GM12878 (cell line): ENCODE measurements around the gene CTSE. TPM values are rescaled to one million over a fixed set of nuclear protein-coding genes. Genes with fewer than 3 reads are reported as not detected.

Source experiments
- BHLHE40 ChIP-seq, 2 experiments: fragments of 450-650 bp in 1 of 2; IDR thresholded peaks; 2 replicates each; pipeline ENCODE4 v1.6.1; 2011 to 2017; ENCODE audit warnings: low read depth in 2 of 2, borderline replicate concordance in 1 of 2, improper control_type of control experiment in 1 of 2, low read length in 1 of 2, mild to moderate bottlenecking in 1 of 2
- BMI1 ChIP-seq: fragments of 450-650 bp; IDR thresholded peaks from 2 replicates; pipeline ENCODE4 v1.6.1; 2016; ENCODE audit warnings: mild to moderate bottlenecking, moderate library complexity, borderline replicate concordance
- CBX3 ChIP-seq: fragments of 200-600 bp; sonication (generic); IDR thresholded peaks from 2 replicates; pipeline ENCODE4 v1.6.1; 2016; ENCODE audit warnings: low read depth, borderline replicate concordance
- EZH2 ChIP-seq: IDR thresholded peaks from 2 replicates; pipeline ENCODE4 v1.6.1; 2012; ENCODE audit warnings: low read depth, mild to moderate bottlenecking, control low read depth, inconsistent platforms, low read length, borderline replicate concordance; ENCODE audit not compliant: control insufficient read depth
- GATAD2B ChIP-seq: fragments of 450-650 bp; conservative IDR thresholded peaks from 2 replicates; pipeline ENCODE4 v1.6.1; 2017; ENCODE audit warnings: low read depth, mild to moderate bottlenecking, moderate library complexity
- HDAC6 ChIP-seq: fragments of 200-600 bp; sonication (generic); IDR thresholded peaks from one replicate; pipeline ENCODE4 v1.8.0; 2017; ENCODE audit warnings: antibody characterized with exemption; ENCODE audit not compliant: unreplicated experiment
- MTA3 ChIP-seq: IDR thresholded peaks from 2 replicates; pipeline ENCODE4 v1.6.1; 2012; ENCODE audit warnings: low read length, inconsistent platforms, borderline replicate concordance
- NR2C1 ChIP-seq: fragments of 450-650 bp; IDR thresholded peaks from 2 replicates; pipeline ENCODE4 v1.6.1; 2017; ENCODE audit warnings: antibody characterized with exemption, mild to moderate bottlenecking, moderate library complexity
- PML ChIP-seq: IDR thresholded peaks from 2 replicates; pipeline ENCODE4 v1.6.1; 2012; ENCODE audit warnings: low read length, inconsistent platforms
- RBBP5 ChIP-seq: fragments of 200-600 bp; sonication (generic); conservative IDR thresholded peaks from 2 replicates; pipeline ENCODE4 v1.6.1; 2016
- RELA ChIP-seq: fragments of 450-650 bp; IDR thresholded peaks from 2 replicates; pipeline ENCODE4 v1.8.0; 2014; ENCODE audit warnings: borderline replicate concordance; ENCODE audit not compliant: partially characterized antibody
- SMAD1 ChIP-seq: fragments of 450-650 bp; IDR thresholded peaks from 2 replicates; pipeline ENCODE4 v1.6.1; 2018; ENCODE audit warnings: mild to moderate bottlenecking, low read depth; ENCODE audit not compliant: partially characterized antibody
- STAT3 ChIP-seq: IDR thresholded peaks from 2 replicates; pipeline ENCODE4 v1.6.1; 2011; ENCODE audit warnings: low read depth, low read length, improper control_type of control experiment
- SUZ12 ChIP-seq: fragments of 200-600 bp; sonication (generic); IDR thresholded peaks from one replicate; pipeline ENCODE4 v1.6.1; 2018; ENCODE audit warnings: antibody characterized with exemption, mild to moderate bottlenecking; ENCODE audit not compliant: unreplicated experiment
- TCF12 ChIP-seq: IDR thresholded peaks from 2 replicates; pipeline ENCODE4 v1.6.1; 2011; ENCODE audit warnings: low read depth, mild to moderate bottlenecking, low read length
- TCF7 ChIP-seq: IDR thresholded peaks from 2 replicates; pipeline ENCODE4 v1.6.1; 2014; ENCODE audit warnings: antibody characterized with exemption, borderline replicate concordance
- ZNF207 ChIP-seq: fragments of 450-650 bp; IDR thresholded peaks from 2 replicates; pipeline ENCODE4 v1.6.1; 2014; ENCODE audit warnings: antibody characterized with exemption, mild to moderate bottlenecking, borderline replicate concordance
- ZSCAN29 ChIP-seq: fragments of 450-650 bp; IDR thresholded peaks from 2 replicates; pipeline ENCODE4 v1.6.1; 2017; ENCODE audit warnings: mild to moderate bottlenecking, moderate library complexity
- polyA plus RNA-seq, 11 experiments: library from polyadenylated mRNA; depleted of rRNA in 4 of 11; unstranded in 6 of 11; stranded (reverse) in 5 of 11; fragments of >200 nt; fragmentation: Nextera tagmentation in 4 of 11; fragmentation: Illumina TruSeq in 1 of 11; extraction: Ambion mirVana in 4 of 11; extraction: Trizol in 1 of 11; gene quantifications; 1 replicate in 1 of 11; 2 replicates in 10 of 11; pipeline versions ENCODE4 v1.2.1 to v1.2.3, GENCODE V29; 2011 to 2016; ENCODE audit warnings: inconsistent platforms in 2 of 11, missing spikeins in 2 of 11, low read depth in 1 of 11
- total RNA-seq, 4 experiments: library from RNA; depleted of rRNA in 3 of 4; stranded (reverse); fragments of >200 nt in 3 of 4; fragmentation: Illumina TruSeq in 1 of 4; extraction: Trizol in 1 of 4; gene quantifications; 2 replicates each; pipeline versions ENCODE4 v1.2.1 to v1.2.3, GENCODE V29; 2013 to 2021
- TF ChIP-seq, protein P1 (sequence below): fragments of 450-650 bp; IDR thresholded peaks from 2 replicates; pipeline ENCODE4 v1.6.1; 2017; ENCODE audit warnings: mild to moderate bottlenecking, low read depth, inconsistent platforms; ENCODE audit not compliant: poor library complexity, severe bottlenecking
- TF ChIP-seq, protein P2 (sequence below): IDR thresholded peaks from 2 replicates; pipeline ENCODE4 v1.6.1; 2011; ENCODE audit warnings: borderline replicate concordance, low read depth, mild to moderate bottlenecking, moderate library complexity, low read length; ENCODE audit not compliant: insufficient read depth, poor library complexity, severe bottlenecking
- TF ChIP-seq, protein P3 (sequence below): fragments of 450-650 bp; formaldehyde crosslinking; IDR thresholded peaks from 2 replicates; pipeline ENCODE4 v1.5.0; 2022; ENCODE audit warnings: mild to moderate bottlenecking, missing genetic modification characterization
- TF ChIP-seq, protein P4 (sequence below): fragments of 450-650 bp; IDR thresholded peaks from 2 replicates; pipeline ENCODE4 v1.6.1; 2018; ENCODE audit warnings: borderline replicate concordance, mild to moderate bottlenecking; ENCODE audit not compliant: partially characterized antibody

The CTSE gene
- total and polyA plus RNA-seq, 10 of the 15 experiments (the other 5 are each of a cell fraction or from before 2014, with no cell fraction given) = 0.26 TPM; not detected in 9

- TF ChIP-seq, protein P1, sequence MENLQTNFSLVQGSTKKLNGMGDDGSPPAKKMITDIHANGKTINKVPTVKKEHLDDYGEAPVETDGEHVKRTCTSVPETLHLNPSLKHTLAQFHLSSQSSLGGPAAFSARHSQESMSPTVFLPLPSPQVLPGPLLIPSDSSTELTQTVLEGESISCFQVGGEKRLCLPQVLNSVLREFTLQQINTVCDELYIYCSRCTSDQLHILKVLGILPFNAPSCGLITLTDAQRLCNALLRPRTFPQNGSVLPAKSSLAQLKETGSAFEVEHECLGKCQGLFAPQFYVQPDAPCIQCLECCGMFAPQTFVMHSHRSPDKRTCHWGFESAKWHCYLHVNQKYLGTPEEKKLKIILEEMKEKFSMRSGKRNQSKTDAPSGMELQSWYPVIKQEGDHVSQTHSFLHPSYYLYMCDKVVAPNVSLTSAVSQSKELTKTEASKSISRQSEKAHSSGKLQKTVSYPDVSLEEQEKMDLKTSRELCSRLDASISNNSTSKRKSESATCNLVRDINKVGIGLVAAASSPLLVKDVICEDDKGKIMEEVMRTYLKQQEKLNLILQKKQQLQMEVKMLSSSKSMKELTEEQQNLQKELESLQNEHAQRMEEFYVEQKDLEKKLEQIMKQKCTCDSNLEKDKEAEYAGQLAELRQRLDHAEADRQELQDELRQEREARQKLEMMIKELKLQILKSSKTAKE = peak; percentile 94
- TF ChIP-seq GATAD2B = no peak
- TF ChIP-seq STAT3 = 0 out of 2 replicates have a peak, but pooled peaks have one; percentile 84
- 0 out of 2 replicates have a peak, but pooled peaks have one; percentile 59 for TF ChIP-seq PML
- no peak for TF ChIP-seq RBBP5
- TF ChIP-seq ZSCAN29 = no peak
- TF ChIP-seq RELA = peak; percentile 29
- 0 out of 2 replicates have a peak, but pooled peaks have one; percentile 48 for TF ChIP-seq TCF12
- no peak for TF ChIP-seq HDAC6
- no peak for TF ChIP-seq EZH2
- no peak; the same call in 1 of the 2 replicates for TF ChIP-seq BMI1
- TF ChIP-seq, protein P2, sequence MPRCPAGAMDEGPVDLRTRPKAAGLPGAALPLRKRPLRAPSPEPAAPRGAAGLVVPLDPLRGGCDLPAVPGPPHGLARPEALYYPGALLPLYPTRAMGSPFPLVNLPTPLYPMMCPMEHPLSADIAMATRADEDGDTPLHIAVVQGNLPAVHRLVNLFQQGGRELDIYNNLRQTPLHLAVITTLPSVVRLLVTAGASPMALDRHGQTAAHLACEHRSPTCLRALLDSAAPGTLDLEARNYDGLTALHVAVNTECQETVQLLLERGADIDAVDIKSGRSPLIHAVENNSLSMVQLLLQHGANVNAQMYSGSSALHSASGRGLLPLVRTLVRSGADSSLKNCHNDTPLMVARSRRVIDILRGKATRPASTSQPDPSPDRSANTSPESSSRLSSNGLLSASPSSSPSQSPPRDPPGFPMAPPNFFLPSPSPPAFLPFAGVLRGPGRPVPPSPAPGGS = peak; percentile 88
- TF ChIP-seq NR2C1 = peak; percentile 49; the same call in 1 of the 2 replicates
- peak; percentile 72; the same call in 1 of the 2 replicates for TF ChIP-seq MTA3
- no peak for TF ChIP-seq ZNF207
- TF ChIP-seq, protein P3, sequence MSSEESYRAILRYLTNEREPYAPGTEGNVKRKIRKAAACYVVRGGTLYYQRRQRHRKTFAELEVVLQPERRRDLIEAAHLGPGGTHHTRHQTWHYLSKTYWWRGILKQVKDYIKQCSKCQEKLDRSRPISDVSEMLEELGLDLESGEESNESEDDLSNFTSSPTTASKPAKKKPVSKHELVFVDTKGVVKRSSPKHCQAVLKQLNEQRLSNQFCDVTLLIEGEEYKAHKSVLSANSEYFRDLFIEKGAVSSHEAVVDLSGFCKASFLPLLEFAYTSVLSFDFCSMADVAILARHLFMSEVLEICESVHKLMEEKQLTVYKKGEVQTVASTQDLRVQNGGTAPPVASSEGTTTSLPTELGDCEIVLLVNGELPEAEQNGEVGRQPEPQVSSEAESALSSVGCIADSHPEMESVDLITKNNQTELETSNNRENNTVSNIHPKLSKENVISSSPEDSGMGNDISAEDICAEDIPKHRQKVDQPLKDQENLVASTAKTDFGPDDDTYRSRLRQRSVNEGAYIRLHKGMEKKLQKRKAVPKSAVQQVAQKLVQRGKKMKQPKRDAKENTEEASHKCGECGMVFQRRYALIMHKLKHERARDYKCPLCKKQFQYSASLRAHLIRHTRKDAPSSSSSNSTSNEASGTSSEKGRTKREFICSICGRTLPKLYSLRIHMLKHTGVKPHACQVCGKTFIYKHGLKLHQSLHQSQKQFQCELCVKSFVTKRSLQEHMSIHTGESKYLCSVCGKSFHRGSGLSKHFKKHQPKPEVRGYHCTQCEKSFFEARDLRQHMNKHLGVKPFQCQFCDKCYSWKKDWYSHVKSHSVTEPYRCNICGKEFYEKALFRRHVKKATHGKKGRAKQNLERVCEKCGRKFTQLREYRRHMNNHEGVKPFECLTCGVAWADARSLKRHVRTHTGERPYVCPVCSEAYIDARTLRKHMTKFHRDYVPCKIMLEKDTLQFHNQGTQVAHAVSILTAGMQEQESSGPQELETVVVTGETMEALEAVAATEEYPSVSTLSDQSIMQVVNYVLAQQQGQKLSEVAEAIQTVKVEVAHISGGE (CRISPR knock-in tag) = no peak
- TF ChIP-seq, protein P4, sequence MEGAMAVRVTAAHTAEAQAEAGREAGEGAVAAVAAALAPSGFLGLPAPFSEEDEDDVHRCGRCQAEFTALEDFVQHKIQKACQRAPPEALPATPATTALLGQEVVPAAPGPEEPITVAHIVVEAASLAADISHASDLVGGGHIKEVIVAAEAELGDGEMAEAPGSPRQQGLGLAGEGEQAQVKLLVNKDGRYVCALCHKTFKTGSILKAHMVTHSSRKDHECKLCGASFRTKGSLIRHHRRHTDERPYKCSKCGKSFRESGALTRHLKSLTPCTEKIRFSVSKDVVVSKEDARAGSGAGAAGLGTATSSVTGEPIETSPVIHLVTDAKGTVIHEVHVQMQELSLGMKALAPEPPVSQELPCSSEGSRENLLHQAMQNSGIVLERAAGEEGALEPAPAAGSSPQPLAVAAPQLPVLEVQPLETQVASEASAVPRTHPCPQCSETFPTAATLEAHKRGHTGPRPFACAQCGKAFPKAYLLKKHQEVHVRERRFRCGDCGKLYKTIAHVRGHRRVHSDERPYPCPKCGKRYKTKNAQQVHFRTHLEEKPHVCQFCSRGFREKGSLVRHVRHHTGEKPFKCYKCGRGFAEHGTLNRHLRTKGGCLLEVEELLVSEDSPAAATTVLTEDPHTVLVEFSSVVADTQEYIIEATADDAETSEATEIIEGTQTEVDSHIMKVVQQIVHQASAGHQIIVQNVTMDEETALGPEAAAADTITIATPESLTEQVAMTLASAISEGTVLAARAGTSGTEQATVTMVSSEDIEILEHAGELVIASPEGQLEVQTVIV = no peak
- no peak for TF ChIP-seq SUZ12
- peak; percentile 85 to 89 for TF ChIP-seq BHLHE40 (IDR thresholded peaks at IDR 0.05; ENCODE audit: borderline replicate concordance in 1 of 2, low read depth in 2 of 2, low read length in 1 of 2)
- no peak for TF ChIP-seq SMAD1
- TF ChIP-seq TCF7 = peak; percentile 13; the same call in 1 of the 2 replicates
- TF ChIP-seq CBX3 = no peak
Measured at GRCh38 chr1:206049293-206049692, 25.6 kb upstream of the CTSE start (continued).
